Glomerular endothelial cell (primary cell): ENCODE measurements around the gene UCHL5. TPM values are rescaled to one million over a fixed set of nuclear protein-coding genes. Genes with fewer than 3 reads are reported as not detected.
"Not testable (repeated sequence)": the region's sequence is repeated elsewhere in the genome, so short reads cannot be mapped to it uniquely, and the experiment has no call there.

Source experiments
- DNase-seq: peaks from one replicate; pipeline ENCODE4 v3.0.0-alpha.2; 2011; ENCODE audit warnings: low read depth, low spot score; ENCODE audit errors: extremely low read depth
- total RNA-seq: library from RNA; depleted of rRNA; stranded (reverse); fragments of >200 nt; gene quantifications from 2 replicates; pipeline ENCODE4 v1.2.3, GENCODE V29; 2015

Gene UCHL5
- total RNA-seq, 1 donor from 2014 or later: 31.3 TPM

GRCh38 chr1:193065954-193066353 lies 6.8 kb upstream of the UCHL5 start:
- DNase-seq: no peak

DNA sequence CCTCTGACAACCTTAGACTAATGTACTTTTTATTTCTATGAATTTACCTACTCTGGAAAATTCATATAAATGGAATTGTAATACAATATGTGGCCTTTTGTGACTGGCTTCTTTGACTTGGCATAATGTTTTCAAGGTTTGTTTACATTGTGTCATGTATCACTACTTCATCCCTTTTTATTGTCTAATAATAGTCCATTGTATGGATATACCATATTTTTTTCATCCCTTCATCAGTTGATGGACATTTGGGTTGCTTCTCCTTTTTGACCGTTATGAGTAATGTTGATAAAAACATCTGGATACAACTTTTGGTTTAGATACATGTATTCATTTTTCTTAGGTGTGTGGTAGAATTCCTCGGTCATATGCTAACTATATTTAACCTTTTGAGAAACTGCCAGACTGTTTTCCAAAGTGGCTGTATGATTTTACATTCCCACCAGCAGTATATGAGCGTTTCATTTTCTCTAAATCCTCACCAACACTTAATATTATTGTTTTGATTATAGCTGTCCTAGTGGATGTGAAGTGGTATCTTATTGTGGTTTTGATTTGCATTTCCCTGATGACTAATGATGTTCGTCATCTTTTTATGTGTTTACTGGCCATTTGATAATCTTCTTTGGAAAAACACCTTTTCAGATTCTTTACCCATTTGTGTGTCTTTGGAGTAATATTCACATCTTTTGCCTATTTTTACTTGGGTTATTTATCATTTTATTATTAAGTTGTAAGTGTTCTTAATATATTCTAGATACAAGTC lies 3.7 kb upstream of the UCHL5 start:
- no peak for DNase-seq

- no peak for DNase-seq
Observed at GRCh38 chr1:193060938-193061337, 1.8 kb upstream of the UCHL5 start.

- no peak for DNase-seq
Observed at GRCh38 chr1:193060406-193060805, 1.2 kb upstream of the UCHL5 start.

DNA sequence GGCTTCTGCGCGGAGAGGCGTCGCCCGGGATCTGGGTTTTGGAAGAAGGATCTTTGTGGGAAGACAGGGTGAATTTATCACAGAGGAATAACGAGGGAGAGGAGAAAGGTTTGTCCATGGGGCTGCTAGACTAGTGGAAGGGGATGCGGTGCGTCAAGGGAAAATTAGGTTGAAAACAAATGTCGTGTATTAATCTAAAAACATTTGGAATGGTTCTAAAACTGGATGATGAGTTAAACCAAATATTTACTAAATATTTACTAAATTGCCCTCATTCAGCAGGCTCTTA lies 899 bp upstream of the UCHL5 start:
- DNase-seq: no peak

- no peak for DNase-seq
Observed at GRCh38 chr1:193058529-193059281, 455 bp downstream of the UCHL5 start.

DNA sequence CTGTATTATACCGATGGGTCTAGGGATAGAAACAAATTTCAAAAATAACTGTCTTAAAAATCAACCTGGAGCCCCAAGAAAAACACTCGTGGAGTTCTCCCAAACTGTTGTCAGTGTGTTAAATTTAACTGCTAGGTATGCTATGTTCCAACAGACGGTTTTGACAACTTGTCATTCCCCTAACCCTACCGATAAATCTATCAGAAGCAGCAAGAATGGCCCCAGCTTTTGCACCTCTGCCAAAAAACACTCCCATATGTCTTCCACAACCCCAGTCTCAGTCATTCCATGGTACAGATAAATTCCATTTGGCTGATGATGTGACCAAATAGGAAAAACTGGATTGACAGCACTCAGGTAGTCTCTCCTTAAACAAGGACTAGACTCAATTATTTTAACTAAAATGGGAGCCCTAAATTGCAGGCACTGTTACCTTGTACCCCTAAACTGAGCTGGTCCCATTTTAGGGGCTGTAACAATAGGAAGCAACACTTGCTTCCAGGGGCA lies 4.9 kb downstream of the UCHL5 start:
- DNase-seq: no peak

DNA sequence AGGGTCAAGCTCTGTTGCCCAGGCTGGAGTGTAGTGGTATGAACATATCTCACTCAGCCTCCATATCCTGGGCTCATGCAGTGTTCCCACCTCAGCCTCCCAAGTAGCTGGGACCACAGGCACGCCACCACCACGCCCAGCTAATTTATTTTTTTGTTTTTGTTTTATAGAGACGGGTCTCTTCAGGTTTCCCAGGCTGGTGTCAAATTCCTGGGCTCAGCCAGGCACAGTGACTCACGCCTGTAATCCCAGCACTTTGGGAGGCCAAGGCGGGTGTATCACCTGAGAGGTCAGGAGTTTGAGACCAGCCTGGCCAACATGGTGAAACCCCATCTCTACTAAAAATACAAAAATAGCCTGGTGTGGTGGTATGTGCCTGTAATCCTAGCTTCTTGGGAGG lies 10.2 kb downstream of the UCHL5 start:
- not testable (repeated sequence) for DNase-seq

DNA sequence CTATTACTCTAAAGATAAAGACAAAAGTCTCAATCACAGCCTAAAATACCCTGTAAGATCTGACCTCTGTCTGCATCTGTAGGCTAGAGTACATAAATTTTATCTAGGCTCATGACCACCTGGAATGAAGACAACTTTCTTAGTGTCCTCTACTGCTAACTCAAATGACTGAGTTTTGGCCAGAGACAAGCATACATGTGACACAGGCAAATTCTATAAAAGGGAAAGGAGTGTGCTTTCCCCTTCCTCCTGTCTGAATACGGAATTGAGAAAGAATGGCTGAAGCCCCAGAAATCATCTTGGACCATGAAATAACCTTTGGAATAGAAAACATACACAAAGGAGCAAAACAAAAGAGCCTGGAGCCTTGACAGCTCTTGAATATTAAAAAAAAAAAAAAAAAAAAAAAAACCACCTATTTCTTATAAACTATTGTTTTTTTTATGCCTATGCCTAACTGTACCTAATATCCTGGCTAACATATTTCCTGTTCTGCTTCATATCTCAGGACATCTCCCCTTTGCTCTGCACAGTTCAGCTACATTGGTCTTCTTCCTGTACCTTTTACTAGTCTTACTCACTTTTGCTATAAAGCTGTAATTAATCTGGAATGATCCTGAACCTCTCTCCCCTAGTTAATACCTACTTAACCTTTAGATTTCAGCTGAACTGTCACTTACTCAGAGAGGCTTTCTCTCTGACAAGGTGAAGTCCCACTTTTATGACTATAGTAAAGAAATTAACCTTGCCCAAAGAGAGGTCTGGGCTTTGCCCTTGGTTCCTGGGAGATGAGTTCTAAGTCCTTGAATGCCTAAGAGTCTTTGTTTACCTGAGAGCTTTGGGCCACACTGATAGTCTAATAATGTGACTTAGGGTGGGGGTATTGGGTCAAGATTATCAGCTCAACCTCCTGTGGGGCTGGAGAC lies 16.1 kb downstream of the UCHL5 start:
- no peak for DNase-seq

DNA sequence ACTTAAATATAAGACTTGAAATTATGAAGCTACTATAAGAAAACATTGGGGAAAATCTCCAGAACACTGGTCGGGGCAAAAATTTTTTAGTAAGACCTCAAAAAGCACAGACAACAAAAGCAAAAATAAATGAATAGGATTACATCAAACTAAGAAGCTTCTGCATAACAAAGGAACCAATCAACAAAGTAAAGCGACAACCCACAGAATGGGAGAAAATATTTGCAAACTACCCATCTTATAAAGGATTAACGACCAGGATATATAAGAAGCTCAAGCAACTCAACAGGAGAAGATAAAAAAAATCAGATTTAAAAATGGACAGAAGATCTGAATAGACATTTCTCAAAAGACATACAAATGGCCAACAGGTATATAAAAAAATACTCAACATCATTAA lies 19.1 kb downstream of the UCHL5 start:
- no peak for DNase-seq

GRCh38 chr1:193036337-193037047 lies 22.7 kb downstream of the UCHL5 start:
- no peak for DNase-seq

- no peak for DNase-seq
Observed at GRCh38 chr1:193033610-193034009, 25.6 kb downstream of the UCHL5 start.

DNA sequence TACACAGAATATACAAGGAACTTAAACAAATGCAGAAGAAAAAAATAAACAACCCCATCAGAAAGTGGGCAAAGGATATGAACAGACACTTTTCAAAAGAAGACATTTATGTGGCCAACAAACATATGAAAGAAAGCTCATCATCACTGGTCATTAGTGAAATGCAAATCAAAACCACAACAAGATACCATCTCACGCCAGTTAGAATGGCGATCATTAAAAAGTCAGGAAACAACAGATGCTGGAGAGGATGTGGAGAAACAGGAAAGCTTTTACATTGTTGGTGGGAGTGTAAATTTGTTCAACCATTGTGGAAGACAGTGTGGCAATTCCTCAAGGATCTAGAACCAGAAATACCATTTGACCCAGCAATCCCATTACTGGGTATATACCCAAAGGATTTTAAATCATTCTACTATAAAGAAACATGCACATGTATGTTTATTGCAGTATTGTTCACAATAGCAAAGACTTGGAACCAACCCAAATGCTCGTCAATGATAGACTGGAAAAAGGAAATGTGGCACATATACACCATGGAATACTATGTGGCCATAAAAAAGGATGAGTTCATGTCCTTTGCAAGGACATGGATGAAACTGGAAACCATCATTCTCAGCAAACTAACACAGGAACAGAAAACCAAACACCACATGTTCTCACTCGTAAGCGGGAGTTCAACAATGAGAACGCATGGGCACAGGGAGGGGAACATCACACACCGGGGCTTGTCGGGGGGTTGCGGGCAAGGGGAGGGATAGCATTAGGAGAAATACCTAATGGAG lies 26.3 kb downstream of the UCHL5 start:
- DNase-seq: not testable (repeated sequence)

- no peak for DNase-seq
Observed at GRCh38 chr1:193031431-193031830, 27.7 kb downstream of the UCHL5 start.

- DNase-seq: no peak
Observed at GRCh38 chr1:193030280-193030679, 28.9 kb downstream of the UCHL5 start.

GRCh38 chr1:193025218-193025617 lies 33.9 kb downstream of the UCHL5 start:
- no peak for DNase-seq

GRCh38 chr1:193019442-193020026 lies 39.6 kb downstream of the UCHL5 start:
- peak; percentile 61 for DNase-seq

- DNase-seq: no peak
Observed at GRCh38 chr1:193016788-193017187, 42.4 kb downstream of the UCHL5 start.

DNA sequence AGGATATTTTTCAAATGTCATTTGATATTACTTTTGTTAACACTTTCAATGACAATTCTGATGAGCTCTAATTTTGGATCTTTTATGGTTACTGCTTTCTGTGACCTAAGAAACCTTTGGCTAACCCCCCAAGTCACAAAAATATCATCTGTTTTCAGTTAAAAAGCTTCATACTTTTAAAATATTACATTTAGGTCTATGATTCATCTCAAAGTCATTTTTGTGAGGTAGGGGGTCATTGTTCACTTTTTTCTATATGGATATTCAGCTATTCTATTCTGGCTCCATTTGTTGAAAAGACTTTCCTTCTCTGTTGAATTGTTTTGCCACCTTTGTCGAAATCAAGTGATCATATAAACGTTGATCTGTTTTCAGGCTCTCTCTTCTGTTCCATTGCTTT lies 44.8 kb downstream of the UCHL5 start:
- DNase-seq: no peak
